Activated naive CD8-positive, alpha-beta T cell treated with anti-CD3 and anti-CD28 coated beads, Interleukin-2, amount 10 ng/mL, durations not matched to agents 7 days and 5 days (primary cell): ENCODE results near the gene DIAPH3. TPM values are rescaled to one million over a fixed set of nuclear protein-coding genes. Genes with fewer than 3 reads are reported as not detected.

Source experiments
- ATAC-seq: fragments of 150-1000 bp; cut with Tn5 transposase; one replicate; pipeline ENCODE4 v1.10.0; 2021; ENCODE audit warnings: low read depth, moderate library complexity
- POLR2A ChIA-PET: fragments of 350-600 bp; sonication (Branson Sonifier 250); formaldehyde crosslinking; loops from one replicate; lab custom pipeline; 2021; ENCODE audit warnings: antibody characterized with exemption; lab: Charles Lee
- DNase-seq: peaks from one replicate; pipeline ENCODE4 v3.0.0; 2021
- H3K27ac Mint-ChIP-seq: one replicate; pipeline ENCODE4 v1.8.0; 2022; ENCODE audit warnings: mild to moderate bottlenecking, mixed read lengths
- H3K27me3 Mint-ChIP-seq: one replicate; pipeline ENCODE4 v1.8.0; 2022; ENCODE audit warnings: mild to moderate bottlenecking, moderate library complexity, mixed read lengths
- H3K36me3 Mint-ChIP-seq: one replicate; pipeline ENCODE4 v1.8.0; 2021; ENCODE audit warnings: mild to moderate bottlenecking, mixed read lengths
- H3K4me1 Mint-ChIP-seq: one replicate; pipeline ENCODE4 v1.8.0; 2021; ENCODE audit warnings: mixed read lengths
- H3K4me3 Mint-ChIP-seq: one replicate; pipeline ENCODE4 v1.8.0; 2022; ENCODE audit warnings: mild to moderate bottlenecking, moderate library complexity, mixed read lengths
- H3K9me3 Mint-ChIP-seq: one replicate; pipeline ENCODE4 v1.8.0; 2021; ENCODE audit warnings: mixed read lengths
- total RNA-seq, 2 experiments: library from RNA; stranded (reverse); gene quantifications; one replicate each; pipeline ENCODE4 v1.2.3, GENCODE V29; 2021

DIAPH3 gene
- total RNA-seq, 2 experiments from 2014 or later, result 16.2 to 18.3 TPM

- Mint-ChIP-seq H3K4me1 (no peaks in the 10 kb centered on the region), H3K36me3 (no peaks in the 10 kb centered on the region), H3K4me3 (no peak overlapping the region), H3K27ac (no peak overlapping the region), H3K9me3 (no peaks in the 10 kb centered on the region), H3K27me3 (no peaks in the 10 kb centered on the region)
- DNase-seq (no peak), ATAC-seq (no peak)
- POLR2A ChIA-PET, result no interaction called here
Observed at GRCh38 chr13:59696271-59696670, 467.5 kb downstream of the DIAPH3 start.

DNA sequence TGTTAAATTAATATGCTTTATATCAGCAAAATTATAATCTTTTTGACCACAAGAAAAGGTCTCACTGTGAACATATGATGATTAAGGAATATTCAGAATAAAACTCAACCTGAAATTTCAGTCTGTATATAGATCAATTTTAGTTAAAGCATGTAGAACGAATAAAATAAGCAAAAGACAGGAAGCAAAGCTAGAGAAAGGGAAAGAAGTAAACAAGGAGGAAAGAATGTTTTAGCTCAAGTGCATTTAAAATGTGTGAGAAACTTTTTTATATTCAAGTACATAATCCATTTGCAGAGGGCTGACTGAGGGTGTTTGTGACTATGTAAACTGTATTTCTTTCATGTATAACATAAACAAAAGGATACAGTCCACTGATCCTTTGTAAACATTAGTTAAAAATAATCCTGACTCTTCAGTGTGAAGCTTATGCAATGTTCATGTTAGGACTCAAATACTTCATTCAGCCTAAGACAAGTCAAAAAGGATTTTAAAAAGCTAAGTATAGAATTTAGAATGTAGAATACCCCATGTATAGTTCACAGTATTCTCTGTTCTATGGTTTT lies 472.1 kb downstream of the DIAPH3 start:
- ATAC-seq (no peak), DNase-seq (no peak)
- H3K4me3 Mint-ChIP-seq, result no peak overlapping the region
- no peaks in the 10 kb centered on the region for H3K9me3 Mint-ChIP-seq
- no peaks in the 10 kb centered on the region for H3K4me1 Mint-ChIP-seq
- H3K36me3 Mint-ChIP-seq, result peaks cover 3% of the 10 kb centered on the region
- no peak overlapping the region for H3K27ac Mint-ChIP-seq
- H3K27me3 Mint-ChIP-seq, result no peaks in the 10 kb centered on the region
- POLR2A ChIA-PET, result no interaction called here

- POLR2A ChIA-PET, result no interaction called here
- Mint-ChIP-seq H3K4me3 (no peak overlapping the region), H3K27me3 (no peaks in the 10 kb centered on the region), H3K4me1 (no peaks in the 10 kb centered on the region), H3K9me3 (no peaks in the 10 kb centered on the region), H3K36me3 (peaks cover 3% of the 10 kb centered on the region), H3K27ac (no peak overlapping the region)
- no peak for ATAC-seq
- DNase-seq, result no peak
Observed at GRCh38 chr13:59690857-59691500, 472.7 kb downstream of the DIAPH3 start.

DNA sequence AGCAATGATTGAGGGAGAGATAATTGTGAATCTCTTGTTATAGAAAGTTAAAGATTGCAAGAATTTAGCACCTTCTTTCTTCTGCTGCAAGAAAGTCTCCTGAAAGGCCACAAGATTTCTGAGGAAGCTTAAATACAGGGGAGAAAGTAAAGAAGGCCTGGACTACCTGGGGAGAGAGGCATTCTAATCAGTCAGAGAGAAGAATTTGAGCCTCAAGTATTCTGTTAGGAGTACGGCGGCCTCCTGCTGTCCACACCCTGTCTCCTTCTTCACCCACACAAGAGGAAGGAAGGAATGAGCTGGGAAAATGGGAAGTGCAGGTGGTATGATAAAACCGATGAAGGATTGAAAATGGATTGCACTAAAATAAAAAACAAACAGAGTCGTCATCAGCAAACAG lies 474.7 kb downstream of the DIAPH3 start:
- Mint-ChIP-seq H3K4me3 (no peak overlapping the region), H3K27me3 (no peaks in the 10 kb centered on the region), H3K9me3 (no peaks in the 10 kb centered on the region), H3K4me1 (no peaks in the 10 kb centered on the region), H3K27ac (no peak overlapping the region), H3K36me3 (peaks cover 3% of the 10 kb centered on the region)
- DNase-seq (no peak), ATAC-seq (no peak)
- POLR2A ChIA-PET, result no interaction called here

DNA sequence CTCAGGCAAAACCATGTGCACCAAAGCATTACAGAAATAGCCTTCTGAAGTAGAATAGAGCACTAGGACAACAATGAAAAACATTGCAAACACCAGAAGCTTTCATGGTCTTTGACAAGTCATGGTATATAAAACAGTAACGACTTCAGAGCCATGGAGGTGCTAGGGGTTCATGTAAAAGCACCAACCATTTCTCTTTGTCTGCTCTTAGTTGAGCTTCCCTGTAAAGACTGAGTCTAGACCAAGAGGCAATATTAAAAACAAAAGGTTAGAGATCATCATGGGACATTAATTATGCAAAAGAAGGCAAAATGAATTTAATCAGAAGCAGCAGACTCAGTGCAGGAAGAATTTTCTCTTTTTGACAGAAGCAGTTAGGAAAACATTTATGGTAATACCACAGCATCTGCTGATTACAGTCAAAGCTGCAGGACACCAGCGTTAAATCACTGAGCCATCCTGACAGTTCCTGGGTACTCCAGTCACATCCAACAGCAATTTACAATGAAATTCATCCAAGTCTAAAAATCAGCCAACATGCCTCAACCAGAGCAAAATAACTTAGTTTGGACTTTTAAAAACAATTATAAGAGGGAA lies 476.8 kb downstream of the DIAPH3 start:
- Mint-ChIP-seq H3K27me3 (no peaks in the 10 kb centered on the region), H3K4me3 (no peak overlapping the region), H3K9me3 (no peaks in the 10 kb centered on the region), H3K4me1 (peaks cover 1% of the 10 kb centered on the region), H3K27ac (no peak overlapping the region), H3K36me3 (peaks cover 3% of the 10 kb centered on the region)
- DNase-seq (no peak), ATAC-seq (no peak)
- POLR2A ChIA-PET, result no interaction called here

GRCh38 chr13:59684105-59684504 lies 479.6 kb downstream of the DIAPH3 start:
- Mint-ChIP-seq H3K4me1 (peaks cover 1% of the 10 kb centered on the region), H3K36me3 (no peaks in the 10 kb centered on the region), H3K4me3 (no peak overlapping the region), H3K27me3 (no peaks in the 10 kb centered on the region), H3K27ac (no peak overlapping the region), H3K9me3 (no peaks in the 10 kb centered on the region)
- DNase-seq (no peak), ATAC-seq (no peak)
- POLR2A ChIA-PET, result no interaction called here

DNA sequence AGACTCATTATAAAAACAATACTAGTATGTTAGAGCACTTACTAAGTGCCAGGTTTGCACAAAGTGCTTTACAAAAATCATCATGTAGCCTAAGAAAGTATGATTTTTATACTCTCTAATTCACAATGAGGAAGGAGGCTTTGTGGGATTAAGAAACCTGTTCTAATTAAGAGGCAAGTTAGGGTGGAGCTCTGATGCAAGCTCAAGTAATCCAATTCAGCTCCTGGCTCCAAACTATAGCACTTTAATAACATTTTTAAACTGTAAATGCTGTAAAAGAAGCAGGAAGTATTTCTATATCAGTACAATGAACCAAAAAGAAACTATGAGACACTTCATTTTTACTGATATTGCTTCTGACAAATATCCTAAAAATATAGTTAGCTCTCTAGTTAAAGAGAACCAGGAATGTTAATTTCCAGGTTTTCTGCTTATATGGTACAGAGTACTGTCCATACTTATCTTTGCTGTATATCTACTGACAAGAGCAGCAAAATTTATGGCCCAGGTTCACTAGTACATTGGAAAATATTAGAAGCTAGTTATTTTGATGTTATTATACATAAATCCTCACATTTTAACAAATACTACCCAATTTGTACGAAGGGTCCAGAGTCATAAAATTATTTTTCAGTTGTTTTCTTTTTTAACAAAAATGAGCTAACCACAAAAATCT lies 482.0 kb downstream of the DIAPH3 start:
- POLR2A ChIA-PET, result no interaction called here
- H3K27me3 Mint-ChIP-seq, result no peaks in the 10 kb centered on the region
- no peak overlapping the region for H3K4me3 Mint-ChIP-seq
- H3K27ac Mint-ChIP-seq, result no peak overlapping the region
- H3K9me3 Mint-ChIP-seq, result no peaks in the 10 kb centered on the region
- no peak for ATAC-seq
- H3K4me1 Mint-ChIP-seq, result peaks cover 1% of the 10 kb centered on the region
- no peak for DNase-seq
- H3K36me3 Mint-ChIP-seq, result no peaks in the 10 kb centered on the region

GRCh38 chr13:59680429-59681024 lies 483.2 kb downstream of the DIAPH3 start:
- ATAC-seq, result no peak
- no peaks in the 10 kb centered on the region for H3K9me3 Mint-ChIP-seq
- DNase-seq, result no peak
- H3K36me3 Mint-ChIP-seq, result no peaks in the 10 kb centered on the region
- no peak overlapping the region for H3K27ac Mint-ChIP-seq
- H3K27me3 Mint-ChIP-seq, result no peaks in the 10 kb centered on the region
- no peak overlapping the region for H3K4me3 Mint-ChIP-seq
- H3K4me1 Mint-ChIP-seq, result peaks cover 1% of the 10 kb centered on the region
- POLR2A ChIA-PET, result no interaction called here

DNA sequence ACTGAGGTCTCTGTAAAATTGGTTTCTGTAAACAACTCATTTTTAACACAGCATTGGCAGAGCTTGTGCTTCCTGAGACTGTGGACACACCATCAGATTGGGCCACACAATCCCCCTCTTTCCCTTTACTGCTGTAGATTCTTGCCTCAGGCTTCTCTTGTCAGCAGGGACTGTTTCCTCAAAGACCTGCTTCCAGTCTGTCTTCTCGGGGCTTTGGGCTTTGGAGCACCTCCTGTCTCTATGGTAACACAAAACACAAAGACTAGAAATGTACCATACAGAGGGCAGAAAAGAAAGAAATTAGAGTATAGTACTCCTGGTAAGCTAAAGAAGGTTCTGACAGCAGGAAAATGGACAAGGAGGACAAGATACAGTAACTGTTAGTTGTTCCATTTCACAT lies 484.5 kb downstream of the DIAPH3 start:
- H3K4me1 Mint-ChIP-seq, result peaks cover 1% of the 10 kb centered on the region
- no peak overlapping the region for H3K27ac Mint-ChIP-seq

GRCh38 chr13:59677966-59678814 lies 485.5 kb downstream of the DIAPH3 start:
- H3K4me1 Mint-ChIP-seq, result peaks cover under 1% of the 10 kb centered on the region
- no peak for ATAC-seq
- no peaks in the 10 kb centered on the region for H3K36me3 Mint-ChIP-seq
- no peak for DNase-seq
- H3K27me3 Mint-ChIP-seq, result no peaks in the 10 kb centered on the region
- no peaks in the 10 kb centered on the region for H3K9me3 Mint-ChIP-seq
- POLR2A ChIA-PET, result interaction anchor here (0.7 kb wide), 1 partner anchor 287 kb away, joined by 6 read pairs; no protein-coding TSS in a partner anchor
- no peak overlapping the region for H3K4me3 Mint-ChIP-seq
- H3K27ac Mint-ChIP-seq, result no peak overlapping the region

More for the DNA sequence above, 484.5 kb downstream of the DIAPH3 start:
- ATAC-seq, result no peak
- Mint-ChIP-seq H3K4me3 (no peak overlapping the region), H3K27me3 (no peaks in the 10 kb centered on the region), H3K9me3 (no peaks in the 10 kb centered on the region), H3K36me3 (no peaks in the 10 kb centered on the region)
- DNase-seq, result no peak
- POLR2A ChIA-PET, result no interaction called here

- Mint-ChIP-seq H3K9me3 (no peaks in the 10 kb centered on the region), H3K36me3 (no peaks in the 10 kb centered on the region), H3K4me3 (no peak overlapping the region), H3K27me3 (no peaks in the 10 kb centered on the region), H3K27ac (no peak overlapping the region), H3K4me1 (peaks cover 2% of the 10 kb centered on the region)
- DNase-seq (no peak), ATAC-seq (no peak)
- POLR2A ChIA-PET, result interaction anchor here (0.7 kb wide), 1 partner anchor 286 kb away, joined by 6 read pairs; no protein-coding TSS in a partner anchor
Observed at GRCh38 chr13:59677430-59677829, 486.3 kb downstream of the DIAPH3 start.

GRCh38 chr13:59674616-59675015 lies 489.1 kb downstream of the DIAPH3 start:
- ATAC-seq, result no peak
- Mint-ChIP-seq H3K36me3 (no peaks in the 10 kb centered on the region), H3K27ac (no peak overlapping the region), H3K27me3 (no peaks in the 10 kb centered on the region), H3K4me1 (peaks cover 2% of the 10 kb centered on the region), H3K9me3 (no peaks in the 10 kb centered on the region), H3K4me3 (no peak overlapping the region)
- POLR2A ChIA-PET, result no interaction called here
- no peak for DNase-seq

- Mint-ChIP-seq H3K27ac (no peak overlapping the region), H3K9me3 (no peaks in the 10 kb centered on the region), H3K27me3 (no peaks in the 10 kb centered on the region), H3K36me3 (no peaks in the 10 kb centered on the region), H3K4me3 (no peak overlapping the region), H3K4me1 (peaks cover 2% of the 10 kb centered on the region)
- DNase-seq (no peak), ATAC-seq (no peak)
- POLR2A ChIA-PET, result no interaction called here
Observed at GRCh38 chr13:59673286-59673685, 490.4 kb downstream of the DIAPH3 start.
